DND-41 (cell line): Measurements from ENCODE around the gene ASTN1.

Experiments used
- EZH2 ChIP-seq: IDR thresholded peaks from 3 replicates; pipeline ENCODE4 v1.6.1; 2012; ENCODE audit warnings: borderline replicate concordance, low read depth, mild to moderate bottlenecking, moderate library complexity, low read length, inconsistent platforms; ENCODE audit not compliant: severe bottlenecking
- TF ChIP-seq, protein P1 (sequence below): IDR thresholded peaks from 2 replicates; pipeline ENCODE4 v1.5.1; 2012; ENCODE audit warnings: borderline replicate concordance, low read length, moderate library complexity, mild to moderate bottlenecking; ENCODE audit not compliant: poor library complexity, severe bottlenecking; ENCODE audit errors: extremely low read depth

DNA sequence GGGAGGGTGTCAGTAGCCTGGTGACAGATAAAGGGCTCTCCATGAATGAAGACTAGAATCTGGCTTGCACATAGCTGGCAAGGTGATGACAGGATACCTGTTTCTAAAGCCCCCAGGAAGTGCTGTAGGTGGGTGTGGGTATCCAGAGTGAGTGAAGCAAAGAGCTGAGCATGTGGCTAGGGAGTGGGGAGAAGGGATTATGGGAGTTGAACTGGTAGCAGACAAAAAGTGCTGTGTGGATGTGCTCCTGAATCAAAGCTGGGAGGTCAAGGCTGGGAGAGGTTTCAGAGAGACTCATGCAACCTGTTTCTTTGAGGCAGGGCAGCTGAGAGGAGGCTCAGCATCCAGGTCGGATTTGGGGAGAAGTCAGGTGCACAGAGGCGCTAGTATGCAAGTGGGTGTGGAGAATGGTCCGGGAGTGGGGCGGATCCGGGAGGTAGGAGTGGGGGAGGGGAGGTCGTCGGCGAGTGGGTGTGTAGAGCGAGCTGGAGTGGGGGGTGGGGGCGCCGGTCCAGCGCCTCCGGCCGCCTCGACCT is 600 bp downstream of the ASTN1 start:
- no peak for TF ChIP-seq EZH2
- TF ChIP-seq, protein P1, sequence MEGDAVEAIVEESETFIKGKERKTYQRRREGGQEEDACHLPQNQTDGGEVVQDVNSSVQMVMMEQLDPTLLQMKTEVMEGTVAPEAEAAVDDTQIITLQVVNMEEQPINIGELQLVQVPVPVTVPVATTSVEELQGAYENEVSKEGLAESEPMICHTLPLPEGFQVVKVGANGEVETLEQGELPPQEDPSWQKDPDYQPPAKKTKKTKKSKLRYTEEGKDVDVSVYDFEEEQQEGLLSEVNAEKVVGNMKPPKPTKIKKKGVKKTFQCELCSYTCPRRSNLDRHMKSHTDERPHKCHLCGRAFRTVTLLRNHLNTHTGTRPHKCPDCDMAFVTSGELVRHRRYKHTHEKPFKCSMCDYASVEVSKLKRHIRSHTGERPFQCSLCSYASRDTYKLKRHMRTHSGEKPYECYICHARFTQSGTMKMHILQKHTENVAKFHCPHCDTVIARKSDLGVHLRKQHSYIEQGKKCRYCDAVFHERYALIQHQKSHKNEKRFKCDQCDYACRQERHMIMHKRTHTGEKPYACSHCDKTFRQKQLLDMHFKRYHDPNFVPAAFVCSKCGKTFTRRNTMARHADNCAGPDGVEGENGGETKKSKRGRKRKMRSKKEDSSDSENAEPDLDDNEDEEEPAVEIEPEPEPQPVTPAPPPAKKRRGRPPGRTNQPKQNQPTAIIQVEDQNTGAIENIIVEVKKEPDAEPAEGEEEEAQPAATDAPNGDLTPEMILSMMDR: no peak
